Endothelial cell of umbilical vein (primary cell): Measurements from ENCODE around the gene FBXO45. TPM values are rescaled to one million over a fixed set of nuclear protein-coding genes. Genes with fewer than 3 reads are reported as not detected.

Experiments
- polyA plus RNA-seq, 4 experiments: library from polyadenylated mRNA; depleted of rRNA in 3 of 4; stranded (reverse) in 3 of 4; unstranded in 1 of 4; fragments of >200 nt; gene quantifications; 2 replicates each; pipeline versions ENCODE4 v1.2.1 to v1.2.3, GENCODE V29; 2011 to 2012; ENCODE audit warnings: missing spikeins in 1 of 4
- small RNA-seq: library from RNA; depleted of rRNA; stranded (forward); fragments of <200 nt; gene quantifications from one replicate; pipeline ENCODE3, GENCODE V24; 2012; ENCODE audit warnings: low replicate concordance, low read depth; ENCODE audit not compliant: insufficient read depth, insufficient read length
- total RNA-seq: library from RNA; stranded (reverse); gene quantifications from 2 replicates; pipeline ENCODE4 v1.2.3, GENCODE V29; 2021

FBXO45 gene
- total and polyA plus RNA-seq, 2 donors (not counting 3 experiments of a cell fraction or from before 2014, with no cell fraction given) = 3.5 to 12.4 TPM

Small RNA genes lying within 50 kb of the gene (small RNA-seq; reads per million reads assigned to genes)
- not detected for gene RPS29P3

Other genes with a start within 250 kb of the FBXO45 start
- gene TM4SF19, start 230.3 kb upstream of the FBXO45 start, total RNA-seq = not detected in 2 replicates
- not detected in 2 replicates for gene TM4SF19, start 230.3 kb upstream of the FBXO45 start, polyA plus RNA-seq
- 55.1 and 57.0 TPM in 2 replicates for gene UBXN7, start 136.2 kb upstream of the FBXO45 start, total RNA-seq
- gene UBXN7, start 136.2 kb upstream of the FBXO45 start, polyA plus RNA-seq = 8.2 and 9.9 TPM in 2 replicates
- gene RNF168, start 64.9 kb upstream of the FBXO45 start, total RNA-seq = 32.9 and 34.9 TPM in 2 replicates
- gene RNF168, start 64.9 kb upstream of the FBXO45 start, polyA plus RNA-seq = 2.7 and 4.0 TPM in 2 replicates
- gene SMCO1, start 53.3 kb upstream of the FBXO45 start, total RNA-seq = not detected in 2 replicates
- gene SMCO1, start 53.3 kb upstream of the FBXO45 start, polyA plus RNA-seq = not detected in 2 replicates
- gene WDR53, start 106 bp upstream of the FBXO45 start, total RNA-seq = 13.0 and 15.3 TPM in 2 replicates
- gene WDR53, start 106 bp upstream of the FBXO45 start, polyA plus RNA-seq = 4.8 and 5.2 TPM in 2 replicates
- 14.4 and 15.6 TPM in 2 replicates for gene NRROS, start 71.0 kb downstream of the FBXO45 start, total RNA-seq
- gene NRROS, start 71.0 kb downstream of the FBXO45 start, polyA plus RNA-seq = 8.1 and 8.7 TPM in 2 replicates
- gene CEP19, start 143.6 kb downstream of the FBXO45 start, total RNA-seq = 1.2 and 1.6 TPM in 2 replicates
- 0.53 and 0.87 TPM in 2 replicates for gene CEP19, start 143.6 kb downstream of the FBXO45 start, polyA plus RNA-seq
- 12.4 and 14.0 TPM in 2 replicates for gene PIGX, start 143.7 kb downstream of the FBXO45 start, total RNA-seq
- gene PIGX, start 143.7 kb downstream of the FBXO45 start, polyA plus RNA-seq = 6.6 and 9.2 TPM in 2 replicates
- 85.8 and 98.9 TPM in 2 replicates for gene PAK2, start 171.2 kb downstream of the FBXO45 start, total RNA-seq
- gene PAK2, start 171.2 kb downstream of the FBXO45 start, polyA plus RNA-seq = 17.6 and 22.6 TPM in 2 replicates